ENCODE data around the gene MAML3. TPM values are rescaled to one million over a fixed set of nuclear protein-coding genes. Genes with fewer than 3 reads are reported as not detected.
A peak's percentile ranks its signal among the peaks of the same experiment; 100 is the strongest.

Gene MAML3
- total RNA-seq, 6 donors from 2014 or later, result 9.6 to 31.4 (median 14.5) TPM

DNA sequence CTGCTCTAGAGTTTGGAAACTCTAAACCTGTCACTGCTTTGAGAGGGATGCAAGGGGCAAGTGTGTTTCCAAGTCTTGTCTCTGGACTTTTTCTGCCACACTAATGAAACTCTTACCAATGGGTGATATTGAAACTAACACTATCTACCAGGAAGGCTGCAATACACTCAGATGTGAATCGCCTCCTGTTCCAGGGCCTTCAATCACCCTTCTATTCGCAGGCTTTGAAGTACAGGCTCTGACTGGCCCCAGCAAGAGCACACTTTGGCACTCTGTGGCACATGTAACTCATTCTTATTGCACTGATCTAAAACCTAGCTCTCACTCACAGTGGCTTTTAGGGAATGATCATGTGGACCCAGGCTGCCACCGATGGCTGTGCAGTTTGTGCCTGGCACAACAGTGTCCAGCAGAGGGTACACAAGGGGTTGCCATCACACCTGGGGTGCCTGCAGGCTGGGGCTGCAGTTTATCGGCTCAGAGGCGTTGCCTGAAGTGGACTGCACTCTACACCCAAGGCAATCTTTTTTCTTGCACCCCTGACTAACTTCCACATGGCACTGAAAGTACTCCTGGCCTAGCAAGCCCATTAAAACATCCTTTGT is 277.5 kb downstream of the MAML3 start:
- ATAC-seq (ENCODE audit: low FRiP score in 2 of 2), result peak in 1 of 2 donors; percentile 55
- Histone ChIP-seq H3K27ac (no peak overlapping the region), H3K9me3 (no peaks in the 10 kb centered on the region)

GRCh38 chr4:139875411-139875825 is 278.6 kb downstream of the MAML3 start:
- 91 to 96% methylated on average over 6 of the region's 6 CpGs for WGBS, 2 donors
- TF ChIP-seq POLR2A (IDR thresholded peaks at IDR 0.05), result no peak
- TF ChIP-seq, protein P1, sequence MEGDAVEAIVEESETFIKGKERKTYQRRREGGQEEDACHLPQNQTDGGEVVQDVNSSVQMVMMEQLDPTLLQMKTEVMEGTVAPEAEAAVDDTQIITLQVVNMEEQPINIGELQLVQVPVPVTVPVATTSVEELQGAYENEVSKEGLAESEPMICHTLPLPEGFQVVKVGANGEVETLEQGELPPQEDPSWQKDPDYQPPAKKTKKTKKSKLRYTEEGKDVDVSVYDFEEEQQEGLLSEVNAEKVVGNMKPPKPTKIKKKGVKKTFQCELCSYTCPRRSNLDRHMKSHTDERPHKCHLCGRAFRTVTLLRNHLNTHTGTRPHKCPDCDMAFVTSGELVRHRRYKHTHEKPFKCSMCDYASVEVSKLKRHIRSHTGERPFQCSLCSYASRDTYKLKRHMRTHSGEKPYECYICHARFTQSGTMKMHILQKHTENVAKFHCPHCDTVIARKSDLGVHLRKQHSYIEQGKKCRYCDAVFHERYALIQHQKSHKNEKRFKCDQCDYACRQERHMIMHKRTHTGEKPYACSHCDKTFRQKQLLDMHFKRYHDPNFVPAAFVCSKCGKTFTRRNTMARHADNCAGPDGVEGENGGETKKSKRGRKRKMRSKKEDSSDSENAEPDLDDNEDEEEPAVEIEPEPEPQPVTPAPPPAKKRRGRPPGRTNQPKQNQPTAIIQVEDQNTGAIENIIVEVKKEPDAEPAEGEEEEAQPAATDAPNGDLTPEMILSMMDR (IDR thresholded peaks at IDR 0.05), result no peak
- Histone ChIP-seq H3K4me3 (no peak overlapping the region), H3K4me1 (peaks cover 11 to 18% (median 13%) of the 10 kb centered on the region in 4 donors), H3K9me3 (no peaks in the 10 kb centered on the region), H3K27ac (no peak overlapping the region), H3K27me3 (no peaks in the 10 kb centered on the region), H3K36me3 (no peaks in the 10 kb centered on the region)
- ATAC-seq (ENCODE audit: low FRiP score in 2 of 2) (no peak), DNase-seq (no peak)

More for the DNA sequence above, 277.5 kb downstream of the MAML3 start:
- no peak for DNase-seq
- peaks cover 11 to 18% (median 13%) of the 10 kb centered on the region in 4 donors for H3K4me1 ChIP-seq
- H3K27me3 ChIP-seq, result no peaks in the 10 kb centered on the region
- WGBS, 2 donors, result 60 to 76% methylated on average over 3 to 5 of the region's 5 CpGs
- no peak overlapping the region for H3K4me3 ChIP-seq
- no peaks in the 10 kb centered on the region for H3K36me3 ChIP-seq
- TF ChIP-seq, protein P1 (IDR thresholded peaks at IDR 0.05), result peak in 2 of 6 experiments; percentile 6 to 11
- no peak for TF ChIP-seq EP300 (IDR thresholded peaks at IDR 0.05)

- TF ChIP-seq, protein P1 (IDR thresholded peaks at IDR 0.05), result no peak
- TF ChIP-seq POLR2AphosphoS5 (IDR thresholded peaks at IDR 0.05), result no peak
- peak in 1 of 2 donors; percentile 34 for ATAC-seq (ENCODE audit: low FRiP score in 2 of 2)
- 72 to 86% methylated on average over 4 of the region's 4 CpGs for WGBS, 2 donors
Observed at GRCh38 chr4:139873111-139873860, 280.7 kb downstream of the MAML3 start.

GRCh38 chr4:139872274-139872673 is 281.7 kb downstream of the MAML3 start:
- Histone ChIP-seq H3K27me3 (no peaks in the 10 kb centered on the region), H3K36me3 (no peaks in the 10 kb centered on the region), H3K4me1 (peaks cover 11 to 18% (median 13%) of the 10 kb centered on the region in 4 donors), H3K4me3 (no peak overlapping the region), H3K9me3 (no peaks in the 10 kb centered on the region), H3K27ac (peak overlapping the region in 3 of 4 donors; percentile 30 to 58 (median 49))
- TF ChIP-seq EP300 (IDR thresholded peaks at IDR 0.05) (peak in 1 of 4 donors; percentile 21), POLR2AphosphoS5 (IDR thresholded peaks at IDR 0.05) (peak; percentile 12 to 74)
- TF ChIP-seq, protein P1 (IDR thresholded peaks at IDR 0.05), result no peak
- 52 to 70% methylated on average over 2 of the region's 2 CpGs for WGBS, 2 donors
- DNase-seq (no peak), ATAC-seq (ENCODE audit: low FRiP score in 2 of 2) (peak; percentile 70 to 87)

More at GRCh38 chr4:139873111-139873860, 280.7 kb downstream of the MAML3 start:
- peak in 1 of 2 donors; percentile 69 for DNase-seq
- Histone ChIP-seq H3K27ac (peak overlapping the region in 3 of 4 donors; percentile 30 to 58 (median 49)), H3K4me3 (no peak overlapping the region), H3K27me3 (no peaks in the 10 kb centered on the region), H3K4me1 (peaks cover 11 to 18% (median 13%) of the 10 kb centered on the region in 4 donors), H3K9me3 (no peaks in the 10 kb centered on the region), H3K36me3 (no peaks in the 10 kb centered on the region)

Measured in upper lobe of left lung (tissue), 6 donors.